Stomach (tissue), 4 donors: ENCODE data around the gene TMEM250.

ENCODE experiments used
- CTCF ChIP-seq, 7 experiments: fragments of 450-650 bp in 4 of 7; fragments of 200-600 bp in 3 of 7; sonication (generic) in 3 of 7; IDR thresholded peaks; one replicate each; pipeline ENCODE4 v1.5.1; 2016 to 2019; ENCODE audit warnings: antibody characterized with exemption in 7 of 7, control low read depth in 2 of 7, mild to moderate bottlenecking in 1 of 7
- EP300 ChIP-seq: sonication (generic); formaldehyde crosslinking; IDR thresholded peaks from one replicate; pipeline ENCODE4 v1.6.1; 2017; ENCODE audit warnings: antibody characterized with exemption
- POLR2A ChIP-seq, 4 donors: fragments of 450-650 bp; IDR thresholded peaks; one replicate each; pipeline ENCODE4 v1.6.1; 2016; ENCODE audit warnings: antibody characterized with exemption in 4 of 4, control low read depth in 2 of 4, mild to moderate bottlenecking in 1 of 4, moderate library complexity in 1 of 4
- POLR2AphosphoS5 ChIP-seq, 3 donors: sonication (generic); formaldehyde crosslinking; IDR thresholded peaks; one replicate each; pipeline ENCODE4 v1.6.1; 2016; ENCODE audit warnings: antibody characterized with exemption in 3 of 3

DNA sequence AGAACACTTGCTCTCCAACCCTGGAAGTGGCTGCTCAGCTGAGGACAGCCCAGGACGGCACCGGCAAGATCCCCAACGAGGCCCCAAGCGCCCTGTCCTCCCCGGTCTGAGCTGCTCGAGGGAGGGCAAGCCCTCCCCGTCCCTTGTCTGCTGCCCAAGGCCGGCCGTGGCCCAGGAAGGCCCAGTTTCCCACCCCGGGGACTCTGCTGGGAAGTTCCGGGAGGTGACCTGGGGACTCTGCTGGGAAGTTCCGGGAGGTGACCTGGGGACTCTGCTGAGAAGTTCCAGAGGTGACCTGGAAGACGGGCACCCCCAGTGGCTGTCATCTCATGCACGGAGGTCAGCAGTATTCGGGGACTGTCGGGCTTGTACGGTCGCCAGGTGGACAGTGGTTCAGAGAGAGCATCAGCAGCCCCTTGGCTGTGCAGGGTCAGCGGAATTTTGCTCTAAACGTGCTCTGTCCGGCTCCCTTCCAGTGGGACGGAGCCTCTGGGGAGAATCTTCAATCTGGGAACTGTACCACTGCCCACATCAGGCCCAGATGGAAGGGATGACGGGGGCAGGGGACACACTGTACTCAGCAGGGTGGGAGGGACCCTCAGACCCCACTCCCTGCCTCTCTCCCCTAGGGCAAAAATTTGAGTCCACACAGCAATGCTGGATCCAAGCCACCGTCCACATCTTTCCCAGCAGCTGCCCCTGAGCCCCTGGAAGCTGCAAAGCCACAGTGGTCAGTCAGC is 30.8 kb downstream of the TMEM250 start:
- no peak for TF ChIP-seq POLR2A (IDR thresholded peaks at IDR 0.05)
- TF ChIP-seq POLR2AphosphoS5 (IDR thresholded peaks at IDR 0.05), result no peak
- TF ChIP-seq CTCF (IDR thresholded peaks at IDR 0.05), result no peak
- no peak for TF ChIP-seq EP300
